ENCODE measurements around the gene EXOC1L.

EXOC1L gene

DNA sequence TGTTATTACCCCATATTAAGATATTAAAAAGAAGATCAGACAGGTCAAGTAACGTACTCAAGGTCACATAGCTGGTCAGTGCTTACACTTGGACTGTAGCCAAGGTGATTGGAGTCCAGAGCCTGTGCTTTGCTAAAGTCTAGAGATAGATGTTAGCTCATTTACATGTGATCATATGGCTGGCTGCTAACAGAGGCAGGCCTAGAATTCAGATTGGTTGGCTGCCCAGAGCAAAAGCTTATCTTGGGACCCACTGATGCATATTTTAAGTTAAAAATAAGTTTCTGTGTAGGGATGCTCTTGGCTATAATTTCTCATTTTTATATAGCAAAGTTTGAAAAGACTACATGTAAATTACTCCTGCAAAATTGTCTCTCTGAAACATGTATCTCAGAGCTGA is 18.1 kb upstream of the EXOC1L start:
- H3K9me3 ChIP-seq = no peaks in the 10 kb centered on the region
- TF ChIP-seq, protein P1, sequence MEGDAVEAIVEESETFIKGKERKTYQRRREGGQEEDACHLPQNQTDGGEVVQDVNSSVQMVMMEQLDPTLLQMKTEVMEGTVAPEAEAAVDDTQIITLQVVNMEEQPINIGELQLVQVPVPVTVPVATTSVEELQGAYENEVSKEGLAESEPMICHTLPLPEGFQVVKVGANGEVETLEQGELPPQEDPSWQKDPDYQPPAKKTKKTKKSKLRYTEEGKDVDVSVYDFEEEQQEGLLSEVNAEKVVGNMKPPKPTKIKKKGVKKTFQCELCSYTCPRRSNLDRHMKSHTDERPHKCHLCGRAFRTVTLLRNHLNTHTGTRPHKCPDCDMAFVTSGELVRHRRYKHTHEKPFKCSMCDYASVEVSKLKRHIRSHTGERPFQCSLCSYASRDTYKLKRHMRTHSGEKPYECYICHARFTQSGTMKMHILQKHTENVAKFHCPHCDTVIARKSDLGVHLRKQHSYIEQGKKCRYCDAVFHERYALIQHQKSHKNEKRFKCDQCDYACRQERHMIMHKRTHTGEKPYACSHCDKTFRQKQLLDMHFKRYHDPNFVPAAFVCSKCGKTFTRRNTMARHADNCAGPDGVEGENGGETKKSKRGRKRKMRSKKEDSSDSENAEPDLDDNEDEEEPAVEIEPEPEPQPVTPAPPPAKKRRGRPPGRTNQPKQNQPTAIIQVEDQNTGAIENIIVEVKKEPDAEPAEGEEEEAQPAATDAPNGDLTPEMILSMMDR (IDR thresholded peaks at IDR 0.05) = no peak
- peaks cover 2% of the 10 kb centered on the region for H3K27me3 ChIP-seq
- H3K27ac ChIP-seq = no peak overlapping the region
- no peak overlapping the region for H3K4me3 ChIP-seq (ENCODE audit: low read depth in 1 of 2, low read length in 1 of 2)
- H3K4me1 ChIP-seq (ENCODE audit: control insufficient read depth in 1 of 2, insufficient read depth in 1 of 2, low read depth in 1 of 2, low read length in 1 of 2) = no peaks in the 10 kb centered on the region
- no peaks in the 10 kb centered on the region for H3K36me3 ChIP-seq

DNA sequence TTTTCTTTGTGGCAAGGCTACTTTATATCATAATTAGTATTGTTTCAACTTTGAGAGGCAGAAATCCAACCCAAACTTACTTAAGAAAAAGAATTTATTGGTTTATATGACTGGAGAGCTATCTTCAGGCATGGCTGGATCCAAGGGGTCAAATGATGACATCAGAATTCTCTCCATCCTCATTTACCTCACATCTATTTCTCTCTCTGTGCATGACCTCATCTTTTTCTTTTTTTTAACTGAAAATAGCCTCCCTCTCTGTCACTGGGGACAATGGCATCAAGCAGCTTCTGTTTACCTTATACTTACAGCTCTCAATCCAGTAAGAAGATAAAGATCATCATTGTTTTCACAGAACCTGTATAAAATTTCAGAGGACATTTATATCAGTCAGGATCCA is 12.0 kb upstream of the EXOC1L start:
- no peaks in the 10 kb centered on the region for H3K27me3 ChIP-seq
- H3K36me3 ChIP-seq = no peaks in the 10 kb centered on the region
- no peak overlapping the region for H3K27ac ChIP-seq
- TF ChIP-seq, protein P1 (IDR thresholded peaks at IDR 0.05) = no peak
- H3K4me1 ChIP-seq (ENCODE audit: control insufficient read depth in 1 of 2, insufficient read depth in 1 of 2, low read depth in 1 of 2, low read length in 1 of 2) = no peaks in the 10 kb centered on the region
- no peak overlapping the region for H3K4me3 ChIP-seq (ENCODE audit: low read depth in 1 of 2, low read length in 1 of 2)
- H3K9me3 ChIP-seq = no peaks in the 10 kb centered on the region

DNA sequence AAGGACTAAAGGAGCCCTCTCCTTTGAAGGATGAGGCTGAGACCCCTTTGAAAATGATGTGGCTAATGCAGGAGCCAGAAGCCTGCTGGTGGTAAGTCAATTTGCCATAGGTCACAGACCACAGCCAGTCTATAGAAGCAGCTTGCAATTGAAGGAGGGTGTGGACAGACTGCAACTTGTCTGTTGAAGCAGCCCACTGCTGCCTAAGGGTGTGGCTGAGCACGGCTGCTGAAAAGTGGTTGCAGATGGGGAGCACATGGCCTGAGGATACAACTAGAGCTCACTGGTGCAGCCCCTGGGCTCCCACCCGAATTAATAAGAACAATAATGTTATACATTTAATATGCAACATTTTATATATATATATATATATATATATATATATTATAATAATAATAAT is 11.4 kb upstream of the EXOC1L start:
- Histone ChIP-seq H3K27ac (no peak overlapping the region), H3K9me3 (no peaks in the 10 kb centered on the region), H3K27me3 (no peaks in the 10 kb centered on the region), H3K4me1 (ENCODE audit: control insufficient read depth in 1 of 2, insufficient read depth in 1 of 2, low read depth in 1 of 2, low read length in 1 of 2) (no peaks in the 10 kb centered on the region), H3K4me3 (ENCODE audit: low read depth in 1 of 2, low read length in 1 of 2) (no peak overlapping the region), H3K36me3 (no peaks in the 10 kb centered on the region)
- TF ChIP-seq, protein P1 (IDR thresholded peaks at IDR 0.05) = no peak

DNA sequence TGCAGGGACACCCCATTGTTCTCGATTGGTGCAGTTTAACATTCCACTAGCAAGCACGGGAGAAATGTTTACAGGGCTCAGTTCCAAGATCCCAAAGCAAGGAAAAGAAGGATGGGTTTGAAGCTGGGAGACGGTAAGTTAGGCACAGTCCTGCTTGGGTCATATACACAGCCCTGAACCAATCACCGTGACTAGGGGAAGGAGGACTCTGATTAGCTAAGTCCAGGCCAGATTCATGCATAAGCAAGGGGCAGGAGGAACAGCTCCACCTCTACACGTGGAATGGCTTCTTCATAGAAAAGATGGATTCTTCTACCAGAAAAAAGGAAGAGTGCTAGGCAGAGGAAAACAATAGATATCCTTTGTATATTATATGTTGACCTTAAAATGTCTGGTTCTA is 11.0 kb upstream of the EXOC1L start:
- no peaks in the 10 kb centered on the region for H3K4me1 ChIP-seq (ENCODE audit: control insufficient read depth in 1 of 2, insufficient read depth in 1 of 2, low read depth in 1 of 2, low read length in 1 of 2)
- H3K36me3 ChIP-seq = no peaks in the 10 kb centered on the region
- H3K27ac ChIP-seq = no peak overlapping the region
- no peaks in the 10 kb centered on the region for H3K27me3 ChIP-seq
- no peak overlapping the region for H3K4me3 ChIP-seq (ENCODE audit: low read depth in 1 of 2, low read length in 1 of 2)
- TF ChIP-seq, protein P1 (IDR thresholded peaks at IDR 0.05) = no peak
- H3K9me3 ChIP-seq = no peaks in the 10 kb centered on the region

DNA sequence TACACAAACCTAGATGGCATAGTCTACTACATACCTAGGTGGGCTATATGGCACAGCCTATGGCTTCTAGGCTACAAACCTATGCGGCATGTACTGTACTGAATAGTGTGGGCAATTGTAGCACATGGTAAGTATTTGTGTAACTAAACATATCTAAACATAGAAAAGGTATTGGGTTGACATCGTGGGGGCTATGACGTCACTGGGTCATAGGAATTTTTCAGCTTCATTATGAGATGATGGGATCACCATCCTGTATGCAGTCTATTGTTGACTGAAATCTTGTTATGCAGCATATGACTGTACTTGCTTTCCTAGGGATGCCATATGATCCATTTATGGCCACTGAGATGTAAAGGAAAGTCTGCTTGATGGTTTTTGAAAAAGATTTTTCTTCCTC is 1.9 kb upstream of the EXOC1L start:
- H3K27ac ChIP-seq = no peak overlapping the region
- H3K36me3 ChIP-seq = no peaks in the 10 kb centered on the region
- H3K27me3 ChIP-seq = peaks cover 41% of the 10 kb centered on the region
- no peak overlapping the region for H3K4me3 ChIP-seq (ENCODE audit: low read depth in 1 of 2, low read length in 1 of 2)
- no peaks in the 10 kb centered on the region for H3K9me3 ChIP-seq
- H3K4me1 ChIP-seq (ENCODE audit: control insufficient read depth in 1 of 2, insufficient read depth in 1 of 2, low read depth in 1 of 2, low read length in 1 of 2) = no peaks in the 10 kb centered on the region
- TF ChIP-seq, protein P1 (IDR thresholded peaks at IDR 0.05) = no peak

DNA sequence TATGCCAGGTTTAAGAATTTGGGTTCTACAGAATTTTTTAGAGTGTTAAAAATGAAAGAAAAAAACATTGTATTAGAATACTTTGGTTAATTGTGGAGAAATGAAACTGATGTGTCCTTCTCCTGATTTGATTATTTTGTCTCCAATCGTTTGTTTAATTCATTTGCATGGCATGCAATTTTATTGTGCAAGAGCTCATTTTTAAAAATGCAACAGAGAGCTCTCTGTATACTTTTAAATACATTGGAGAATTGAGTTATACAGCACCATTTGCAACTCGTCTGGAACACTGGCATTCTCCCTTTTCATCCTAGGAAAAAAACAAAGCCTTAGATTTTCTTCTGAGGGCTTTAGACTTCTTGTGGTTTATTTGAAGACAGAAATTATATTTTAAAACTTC is 689 bp downstream of the EXOC1L start:
- TF ChIP-seq, protein P1 (IDR thresholded peaks at IDR 0.05) = no peak
- Histone ChIP-seq H3K4me3 (ENCODE audit: low read depth in 1 of 2, low read length in 1 of 2) (no peak overlapping the region), H3K4me1 (ENCODE audit: control insufficient read depth in 1 of 2, insufficient read depth in 1 of 2, low read depth in 1 of 2, low read length in 1 of 2) (no peaks in the 10 kb centered on the region), H3K9me3 (no peaks in the 10 kb centered on the region), H3K27me3 (peaks cover 47% of the 10 kb centered on the region), H3K36me3 (no peaks in the 10 kb centered on the region), H3K27ac (no peak overlapping the region)

All from neutrophil (primary cell).